GM19099 (cell line): ENCODE data around the gene GRIN2A.

Experiments used
- POLR2A ChIP-seq: IDR thresholded peaks from 3 replicates; pipeline ENCODE4 v1.6.1; 2011; ENCODE audit warnings: low read depth; ENCODE audit not compliant: insufficient read length; ENCODE audit errors: extremely low read depth

GRIN2A gene

DNA sequence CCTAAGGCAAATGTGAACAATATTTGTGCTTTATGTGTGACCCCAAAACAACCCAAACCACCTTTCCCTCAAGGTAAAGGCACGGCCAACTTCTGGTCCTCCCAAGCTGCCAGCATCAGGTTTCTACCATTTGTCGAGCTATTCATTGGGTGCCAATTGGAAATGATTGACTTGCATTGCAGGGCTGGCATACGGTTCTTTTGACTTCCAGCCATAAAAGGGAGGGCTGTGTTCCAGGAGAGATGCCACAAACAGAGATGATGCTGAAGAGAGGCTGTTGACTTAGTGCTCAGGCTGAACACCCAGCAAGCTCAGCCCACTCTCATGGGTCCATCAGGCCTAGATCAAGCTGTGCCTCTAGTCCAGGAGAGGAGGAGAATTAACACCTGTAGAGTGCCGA is 252.4 kb downstream of the GRIN2A start:
- TF ChIP-seq POLR2A = no peak

DNA sequence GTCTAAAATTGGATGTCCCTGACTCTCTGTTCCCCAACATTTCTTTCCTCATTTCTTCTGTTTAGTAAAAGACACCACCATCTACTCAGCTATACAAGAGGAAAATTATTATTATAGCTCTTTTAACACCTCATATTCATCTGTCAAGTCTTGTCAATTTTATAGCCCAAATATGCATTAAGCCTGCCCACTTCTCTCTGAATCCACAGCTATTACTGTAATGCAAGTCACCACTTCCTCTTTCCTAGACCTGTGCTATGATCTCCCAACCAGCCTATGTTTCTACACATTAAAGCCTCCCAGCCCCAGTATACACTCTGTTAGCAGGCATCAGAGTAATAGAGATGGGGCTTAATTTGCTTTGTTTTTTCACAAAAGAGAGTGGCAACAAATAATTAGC is 252.9 kb downstream of the GRIN2A start:
- TF ChIP-seq POLR2A = no peak

DNA sequence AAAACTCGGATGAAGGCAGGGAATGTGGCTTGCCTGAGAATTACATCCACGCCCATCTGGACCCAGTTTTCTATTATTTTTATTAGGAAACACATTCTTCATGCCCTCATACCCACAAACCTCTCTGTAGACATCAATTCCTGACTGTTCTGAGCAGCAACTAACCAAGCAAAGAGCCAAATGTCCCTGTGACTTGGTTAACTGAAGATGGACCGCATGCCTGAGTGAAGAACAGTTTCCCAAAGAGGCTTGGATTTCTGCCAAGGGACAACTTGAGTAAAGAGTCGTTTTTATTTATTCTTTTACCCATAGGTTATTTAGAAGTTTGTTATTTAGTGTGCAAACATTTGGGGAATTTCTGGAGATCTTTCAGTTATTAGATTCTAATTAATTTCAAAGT is 259.8 kb downstream of the GRIN2A start:
- TF ChIP-seq POLR2A = no peak

DNA sequence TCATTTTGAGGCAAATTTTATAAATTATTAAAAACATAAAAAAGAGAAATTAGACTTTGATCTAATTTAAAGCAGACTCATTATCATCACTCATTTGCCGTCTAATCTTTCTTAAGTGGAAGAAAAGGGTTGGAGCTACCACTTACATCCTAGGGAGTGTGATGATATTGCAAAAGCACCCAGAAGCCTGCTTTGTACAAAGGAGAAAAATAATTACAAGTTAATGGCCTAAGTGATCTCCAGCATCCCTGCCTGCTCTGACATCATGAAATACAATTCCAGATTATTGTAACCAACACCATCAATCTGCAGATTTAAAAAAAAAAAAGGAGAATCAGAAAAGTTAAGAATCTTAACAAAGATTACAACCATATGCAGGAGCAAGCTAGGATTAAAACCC is 260.2 kb downstream of the GRIN2A start:
- TF ChIP-seq POLR2A = no peak

DNA sequence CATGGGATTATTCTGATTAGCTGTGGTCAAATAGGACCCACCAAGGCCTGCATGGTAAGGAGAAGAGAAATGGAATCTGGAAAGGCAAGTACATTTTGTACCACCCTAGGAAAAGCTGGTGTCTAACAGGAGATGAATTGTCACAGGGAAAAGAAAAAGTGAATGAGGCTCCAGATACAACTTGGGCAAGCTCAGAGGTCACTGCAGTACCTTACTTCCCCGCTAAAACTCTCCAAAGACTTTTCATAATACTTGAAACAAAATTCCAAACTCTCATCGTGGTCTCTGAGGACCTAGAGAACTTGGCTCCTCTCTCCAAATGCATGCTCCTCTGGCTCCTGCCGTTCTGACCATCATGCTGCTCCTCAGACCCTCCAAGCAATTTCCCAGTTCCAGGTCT is 262.8 kb downstream of the GRIN2A start:
- TF ChIP-seq POLR2A = no peak

DNA sequence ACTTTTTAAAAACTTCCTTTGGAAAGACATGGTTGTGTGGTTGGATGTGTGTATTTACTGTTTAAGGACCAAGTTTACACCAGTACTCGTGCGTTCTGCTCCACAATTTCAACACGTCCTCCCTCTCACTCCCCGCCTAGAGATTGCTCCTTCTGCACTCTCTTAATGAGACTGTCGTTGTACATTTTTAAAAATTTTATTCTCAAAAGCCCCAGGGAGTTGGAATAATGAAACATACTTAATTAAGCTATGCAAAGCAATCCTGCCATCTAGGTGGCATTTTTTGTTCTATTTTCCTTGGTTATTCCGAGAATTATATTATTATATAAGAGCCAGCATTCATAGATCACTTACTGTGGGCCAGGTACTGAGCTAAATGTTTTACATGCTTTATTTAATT is 264.5 kb downstream of the GRIN2A start:
- TF ChIP-seq POLR2A = no peak

DNA sequence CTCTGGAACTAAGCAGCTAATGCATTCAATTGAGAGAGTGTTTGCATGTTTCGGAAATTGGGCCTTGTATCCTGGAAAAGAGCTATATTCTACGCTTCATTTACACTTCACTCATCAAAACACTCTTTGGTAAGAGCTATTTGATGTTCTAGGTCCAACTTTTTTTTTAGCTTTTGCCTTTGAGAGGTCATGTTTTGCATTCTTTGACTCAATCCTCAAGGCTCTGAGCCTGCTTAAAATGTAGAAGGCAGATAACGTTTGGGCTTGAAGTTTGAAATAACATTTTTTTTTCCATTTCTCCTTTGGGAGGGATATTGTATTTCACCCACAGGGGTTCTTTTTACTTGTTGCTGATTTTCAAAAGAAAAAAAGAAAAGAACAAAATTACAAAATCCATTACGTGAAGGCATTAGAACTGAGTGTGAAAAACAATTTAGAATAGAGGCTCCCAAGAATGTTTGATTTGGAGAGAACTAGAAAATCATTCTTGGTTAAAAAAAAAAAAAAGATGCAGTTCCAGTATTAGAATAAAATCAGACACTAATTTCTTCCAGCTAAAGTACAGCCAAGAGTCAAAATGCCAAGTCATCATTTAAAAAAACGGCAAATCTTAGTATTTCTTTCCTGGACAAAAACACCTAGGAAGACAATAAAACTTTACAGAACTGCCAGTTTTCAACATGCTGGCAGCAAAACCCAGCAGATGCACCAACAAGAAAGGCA is 268.5 kb downstream of the GRIN2A start:
- no peak for TF ChIP-seq POLR2A

DNA sequence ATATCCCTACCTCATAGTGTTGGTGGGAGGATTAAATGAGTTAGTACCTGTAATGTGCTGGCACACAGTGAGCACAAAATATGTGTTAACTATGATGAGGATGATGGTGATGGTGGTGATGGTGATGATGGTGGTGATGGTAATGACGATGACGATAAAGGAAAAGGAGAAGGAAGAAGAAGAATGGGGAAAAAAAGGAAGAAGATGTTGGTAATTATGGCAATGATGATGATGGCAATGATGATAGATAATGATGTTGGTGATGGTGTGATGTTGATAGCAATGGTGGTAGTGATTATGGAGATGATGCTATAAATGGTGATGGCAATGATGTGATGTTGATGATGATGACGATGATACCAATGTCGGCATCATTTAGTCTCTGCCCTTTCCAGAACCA is 270.2 kb downstream of the GRIN2A start:
- TF ChIP-seq POLR2A = no peak

DNA sequence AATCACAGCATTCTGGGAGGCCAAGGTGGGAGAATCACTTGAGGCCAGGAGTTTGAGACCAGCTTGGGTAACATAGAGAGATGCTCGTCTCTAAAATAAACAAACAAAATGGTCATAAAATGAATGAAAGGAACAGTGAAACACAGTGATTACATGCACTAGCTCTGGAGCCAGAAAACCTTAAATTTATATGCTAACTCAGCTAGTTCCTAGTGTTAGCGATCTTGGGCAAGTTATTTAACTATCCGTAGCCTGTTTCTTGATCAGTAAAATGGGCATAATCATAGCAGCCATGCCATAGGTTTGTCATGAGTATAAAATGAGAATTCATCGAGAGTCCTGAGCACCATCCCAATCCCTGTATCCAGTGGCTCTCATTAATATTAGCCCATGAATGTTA is 271.0 kb downstream of the GRIN2A start:
- TF ChIP-seq POLR2A = no peak

DNA sequence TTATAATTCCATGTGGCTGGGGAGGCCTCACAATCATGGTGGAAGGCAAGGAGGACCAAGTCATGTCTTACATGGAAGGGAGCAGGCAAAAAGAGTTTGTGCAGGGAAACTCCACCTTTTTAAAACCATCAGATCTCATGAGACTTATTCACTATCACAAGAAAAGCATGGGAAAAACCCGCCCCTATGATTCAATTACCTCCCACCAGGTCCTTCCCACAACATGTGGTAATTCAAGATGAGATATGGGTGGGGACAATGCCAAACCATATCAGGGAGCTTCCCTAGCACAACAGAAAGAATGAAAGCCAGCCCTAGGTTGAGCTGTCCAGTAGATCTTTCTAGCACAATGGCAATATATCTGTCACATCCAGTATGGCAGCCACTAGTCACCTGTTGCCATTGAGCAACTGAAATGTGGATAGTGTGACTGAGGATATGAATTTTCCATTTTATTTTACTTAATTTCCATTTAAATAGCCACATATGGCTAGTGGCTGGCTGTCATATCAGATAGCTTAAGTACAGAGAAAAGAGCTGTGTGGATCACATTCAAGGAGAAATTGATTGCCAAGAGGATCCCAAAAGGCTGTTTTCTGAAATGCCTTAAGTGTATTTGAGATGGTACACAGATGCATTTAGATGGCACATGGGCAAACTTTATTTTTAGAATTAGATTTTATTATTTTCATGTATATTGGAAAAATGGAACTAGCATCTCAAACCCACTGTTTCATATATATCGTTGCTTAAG is 273.0 kb downstream of the GRIN2A start:
- no peak for TF ChIP-seq POLR2A

DNA sequence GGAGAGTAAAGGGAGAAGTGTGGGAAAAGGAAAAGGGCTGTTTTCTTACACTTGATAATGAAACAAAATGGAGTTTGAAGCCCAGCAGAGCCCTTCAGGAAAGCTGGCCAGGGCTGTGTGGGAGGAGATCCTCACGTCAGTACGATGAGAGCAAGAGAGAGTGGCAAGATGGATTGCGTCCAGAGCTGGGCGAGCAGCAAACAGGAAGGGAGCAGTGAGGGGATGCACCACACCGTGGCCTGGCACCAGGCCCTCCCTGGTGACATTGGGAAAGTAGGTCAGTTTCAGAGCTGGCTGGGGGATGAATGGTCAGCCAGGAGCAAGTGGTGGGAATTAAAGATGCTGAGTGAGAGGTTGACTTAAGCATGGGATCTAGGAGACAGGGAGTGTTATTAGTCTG is 273.6 kb downstream of the GRIN2A start:
- TF ChIP-seq POLR2A = no peak

DNA sequence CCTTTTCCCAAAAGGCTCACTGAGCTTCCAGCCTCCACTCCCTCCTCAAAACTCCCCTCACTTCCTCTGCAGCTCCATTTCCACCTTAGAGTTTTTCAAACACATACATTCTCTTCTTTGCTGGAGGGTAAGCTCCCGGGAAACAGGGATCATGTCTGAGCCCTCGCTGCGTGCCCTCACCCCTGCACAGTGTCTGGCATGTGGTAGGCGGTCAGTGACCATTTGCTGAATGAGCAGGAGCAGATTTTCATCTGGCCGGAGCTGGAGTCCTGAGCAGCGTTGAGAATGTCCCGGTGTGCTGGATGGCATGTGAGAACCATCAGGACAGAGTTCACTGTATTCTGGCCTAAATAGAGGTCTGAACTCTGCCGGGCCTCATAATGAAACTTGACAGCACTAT is 274.5 kb downstream of the GRIN2A start:
- TF ChIP-seq POLR2A = no peak

DNA sequence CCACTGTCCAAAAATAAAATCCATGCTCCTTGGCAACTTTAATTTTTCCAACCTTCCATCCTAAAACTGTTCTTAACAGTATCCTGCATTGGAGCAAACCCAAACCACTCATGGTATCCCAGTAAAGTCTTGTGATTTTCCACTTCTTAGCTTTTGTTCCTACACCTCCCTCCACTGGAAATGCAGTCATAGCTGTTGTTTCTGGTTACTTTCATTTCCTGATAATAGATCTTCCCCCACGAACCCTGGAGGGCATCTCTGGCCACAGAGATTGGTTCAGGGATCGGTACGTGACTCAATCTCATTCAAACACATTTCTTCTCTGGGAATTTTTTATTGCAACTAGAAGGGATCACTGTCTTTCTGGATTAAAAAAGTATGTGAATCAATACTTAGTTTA is 276.0 kb downstream of the GRIN2A start:
- no peak for TF ChIP-seq POLR2A

DNA sequence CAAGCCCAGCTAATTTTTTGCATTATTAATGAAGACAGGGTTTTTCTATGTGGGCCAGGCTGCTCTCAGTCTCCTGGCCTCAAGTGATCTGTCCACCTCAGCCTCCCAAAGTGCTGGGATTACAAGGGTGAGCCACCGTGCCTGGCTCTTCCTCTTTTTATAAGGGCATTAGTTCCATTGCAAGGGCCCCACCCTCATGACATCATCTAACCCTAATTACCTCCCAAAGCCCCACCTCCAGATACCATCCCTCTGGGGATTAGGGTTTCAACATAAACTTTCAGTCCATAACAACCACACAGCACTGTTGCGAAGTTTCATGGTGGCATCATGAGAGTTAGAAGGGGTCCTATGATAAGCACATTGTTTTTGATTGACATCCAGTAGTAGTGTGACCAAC is 277.7 kb downstream of the GRIN2A start:
- TF ChIP-seq POLR2A = no peak

DNA sequence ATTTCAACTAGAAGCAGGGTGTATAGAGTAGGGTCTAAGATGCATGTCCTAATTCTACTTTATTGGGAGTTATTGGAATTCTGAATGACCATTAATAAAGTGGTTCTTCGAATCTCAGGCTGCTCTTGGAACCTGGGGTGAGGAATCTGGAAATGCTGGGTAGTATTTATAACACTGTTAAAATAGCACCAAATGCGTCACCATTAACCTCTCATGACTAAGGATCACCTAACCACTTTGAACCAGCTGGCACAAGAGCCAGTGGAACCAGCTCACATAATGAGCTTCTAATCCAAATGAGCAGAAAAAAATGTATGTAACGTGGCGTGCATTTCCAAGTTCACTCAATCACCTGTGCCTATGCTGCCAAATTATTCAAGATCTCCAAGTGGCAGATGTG is 281.7 kb downstream of the GRIN2A start:
- no peak for TF ChIP-seq POLR2A

DNA sequence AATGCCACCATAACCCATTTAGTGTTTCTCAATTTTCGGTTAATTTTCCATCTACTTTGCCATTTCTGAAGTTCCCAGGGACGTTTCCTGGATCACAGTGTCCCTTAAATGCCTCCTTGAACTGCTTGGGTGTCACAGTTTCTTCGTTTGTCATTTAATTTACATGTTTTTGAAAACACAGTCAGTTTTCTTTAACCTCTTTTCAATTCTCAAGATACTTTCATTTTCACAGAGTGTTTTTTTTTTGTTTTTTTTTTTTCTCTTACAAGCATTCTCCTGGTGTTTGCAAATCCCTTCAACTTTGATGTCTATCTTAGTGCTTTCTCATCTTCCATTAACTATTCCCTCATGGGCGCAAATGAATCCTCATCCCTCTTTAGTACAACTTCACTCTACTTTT is 283.7 kb downstream of the GRIN2A start:
- no peak for TF ChIP-seq POLR2A
